Upper lobe of left lung (tissue), 4 donors: ENCODE measurements around the gene TPD52L1.

ENCODE experiments used
- EP300 ChIP-seq, 4 donors: sonication (generic); formaldehyde crosslinking; IDR thresholded peaks; one replicate each; pipeline ENCODE4 v1.5.1; 2017; ENCODE audit warnings: antibody characterized with exemption in 4 of 4, control low read depth in 2 of 4
- TF ChIP-seq, protein P1 (sequence below), 6 experiments: fragments of 450-650 bp in 4 of 6; fragments of 200-600 bp in 2 of 6; sonication (generic) in 2 of 6; IDR thresholded peaks; one replicate each; pipeline ENCODE4 v1.5.1; 2016 to 2019; ENCODE audit warnings: antibody characterized with exemption in 6 of 6

DNA sequence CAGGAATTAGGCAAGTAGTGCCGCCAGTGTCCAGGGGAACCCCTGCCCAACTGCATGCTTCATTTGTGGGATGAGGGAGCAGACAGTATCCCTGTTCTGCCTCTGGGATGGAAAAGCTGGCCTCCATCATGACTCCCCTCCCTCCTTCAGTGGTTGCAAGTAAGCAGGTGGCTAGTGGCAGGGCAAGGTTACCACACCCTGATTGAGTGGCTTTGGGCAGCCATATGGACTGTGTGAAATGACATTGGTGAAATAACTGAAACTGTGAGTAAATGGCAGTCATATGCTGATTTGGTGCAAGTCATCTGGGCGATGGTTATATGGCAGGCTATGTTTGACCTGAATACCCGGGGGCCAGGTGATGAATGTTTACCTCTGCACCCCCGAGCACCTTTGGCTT is 115.2 kb downstream of the TPD52L1 start:
- TF ChIP-seq, protein P1, sequence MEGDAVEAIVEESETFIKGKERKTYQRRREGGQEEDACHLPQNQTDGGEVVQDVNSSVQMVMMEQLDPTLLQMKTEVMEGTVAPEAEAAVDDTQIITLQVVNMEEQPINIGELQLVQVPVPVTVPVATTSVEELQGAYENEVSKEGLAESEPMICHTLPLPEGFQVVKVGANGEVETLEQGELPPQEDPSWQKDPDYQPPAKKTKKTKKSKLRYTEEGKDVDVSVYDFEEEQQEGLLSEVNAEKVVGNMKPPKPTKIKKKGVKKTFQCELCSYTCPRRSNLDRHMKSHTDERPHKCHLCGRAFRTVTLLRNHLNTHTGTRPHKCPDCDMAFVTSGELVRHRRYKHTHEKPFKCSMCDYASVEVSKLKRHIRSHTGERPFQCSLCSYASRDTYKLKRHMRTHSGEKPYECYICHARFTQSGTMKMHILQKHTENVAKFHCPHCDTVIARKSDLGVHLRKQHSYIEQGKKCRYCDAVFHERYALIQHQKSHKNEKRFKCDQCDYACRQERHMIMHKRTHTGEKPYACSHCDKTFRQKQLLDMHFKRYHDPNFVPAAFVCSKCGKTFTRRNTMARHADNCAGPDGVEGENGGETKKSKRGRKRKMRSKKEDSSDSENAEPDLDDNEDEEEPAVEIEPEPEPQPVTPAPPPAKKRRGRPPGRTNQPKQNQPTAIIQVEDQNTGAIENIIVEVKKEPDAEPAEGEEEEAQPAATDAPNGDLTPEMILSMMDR (IDR thresholded peaks at IDR 0.05): no peak
- TF ChIP-seq EP300 (IDR thresholded peaks at IDR 0.05): no peak
